K562 (cell line): Measurements from ENCODE around the gene ART4. TPM values are rescaled to one million over a fixed set of nuclear protein-coding genes. Genes with fewer than 3 reads are reported as not detected.
A peak's percentile ranks its signal among the peaks of the same experiment; 100 is the strongest.

Experiments used
- ATAC-seq: fragments of 200-7000 bp; cut with Tn5 transposase; 3 replicates; pipeline ENCODE4 v1.9.1; 2020; ENCODE audit warnings: moderate library complexity
- BruUV-seq: library from RNA; stranded (reverse); fragments of 400-500 nt; replicated peaks from 2 replicates; lab custom pipeline; 2021; lab: Mats Ljungman, UMichigan
- CTCF ChIA-PET: fragments of 300-600 bp; formaldehyde crosslinking; extraction: SDS; loops from one replicate; lab custom pipeline; 2021; ENCODE audit warnings: low intra/inter-chr PET ratio; lab: Yijun Ruan, JAX
- POLR2A ChIA-PET: fragments of 300-600, 350-650 bp; sonication (Branson Sonifier 250); formaldehyde crosslinking; extraction: SDS; loops from one replicate; lab custom pipeline; 2021; ENCODE audit warnings: antibody characterized with exemption, inconsistent platforms; lab: Yijun Ruan, JAX
- DNase-seq, 4 experiments: peaks; one replicate each; pipeline versions ENCODE4 v3.0.0 to v3.0.0-alpha.2; 2011 to 2018; ENCODE audit warnings: low spot score in 3 of 4, mixed read lengths in 3 of 4; ENCODE audit errors: extremely low read depth in 1 of 4
- FAIRE-seq: peaks from 2 replicates; lab custom pipeline; 2011; peaks lifted over from hg19 to GRCh38; lab: Jason Lieb, UNC
- H2AFZ ChIP-seq: 2 replicates; pipeline ENCODE4 v1.6.0; 2011; ENCODE audit warnings: low read depth, low read length, control low read depth, inconsistent platforms
- H3K27ac ChIP-seq: fragments of 200-600 bp; 3 replicates; pipeline ENCODE4 v1.8.0; 2011; ENCODE audit warnings: low read depth, mild to moderate bottlenecking, control low read depth, inconsistent platforms, low read length, moderate library complexity, mixed read lengths; ENCODE audit errors: extremely low read depth
- H3K27me3 ChIP-seq, 2 experiments: fragments of 300-600 bp in 1 of 2; 2 replicates in 1 of 2; 3 replicates in 1 of 2; pipeline versions ENCODE4 v1.6.0 to v1.8.0; 2011; ENCODE audit warnings: inconsistent platforms in 2 of 2, low read length in 2 of 2, mild to moderate bottlenecking in 1 of 2, mixed read lengths in 1 of 2, moderate library complexity in 1 of 2; ENCODE audit not compliant: control insufficient read depth in 2 of 2, insufficient read depth in 2 of 2
- H3K36me3 ChIP-seq: fragments of 300-600 bp; 3 replicates; pipeline ENCODE4 v1.8.0; 2011; ENCODE audit warnings: mild to moderate bottlenecking, low read length, inconsistent platforms; ENCODE audit not compliant: control insufficient read depth, insufficient read depth
- H3K4me1 ChIP-seq, 2 experiments: fragments of 200-600 bp in 1 of 2; replicated peaks in 1 of 2; 2 replicates in 1 of 2; 3 replicates in 1 of 2; pipeline versions ENCODE4 v1.5.1 to v1.8.0; 2011; ENCODE audit warnings: inconsistent platforms in 2 of 2, low read length in 2 of 2, mild to moderate bottlenecking in 1 of 2, mixed read lengths in 1 of 2, moderate library complexity in 1 of 2; ENCODE audit not compliant: control insufficient read depth in 2 of 2, insufficient read depth in 2 of 2
- H3K4me2 ChIP-seq: 2 replicates; pipeline ENCODE4 v1.6.1; 2011; ENCODE audit warnings: low read length, control low read depth, inconsistent platforms, mixed read lengths; ENCODE audit not compliant: insufficient read depth
- H3K4me3 ChIP-seq: fragments of 200-600 bp; sonication (generic), shearing (Covaris generic); 2 replicates; pipeline ENCODE4 v1.5.1; 2016; ENCODE audit warnings: control low read depth, inconsistent platforms
- H3K79me2 ChIP-seq: fragments of 200-600 bp; 3 replicates; pipeline ENCODE4 v1.8.0; 2011; ENCODE audit warnings: low read length, inconsistent platforms; ENCODE audit not compliant: control insufficient read depth, insufficient read depth
- H3K9ac ChIP-seq, 2 experiments: 2 replicates each; pipeline versions ENCODE4 v1.6.0 to v1.6.1; 2011; ENCODE audit warnings: low read depth in 2 of 2, low read length in 2 of 2, control low read depth in 1 of 2, inconsistent platforms in 1 of 2, mild to moderate bottlenecking in 1 of 2, mixed read lengths in 1 of 2; ENCODE audit not compliant: insufficient read depth in 1 of 2
- H3K9me1 ChIP-seq: one replicate; pipeline ENCODE4 v1.6.0; 2011; ENCODE audit warnings: inconsistent platforms, mild to moderate bottlenecking, low read length, moderate library complexity; ENCODE audit not compliant: control insufficient read depth, insufficient read depth
- H3K9me3 ChIP-seq: replicated peaks from 2 replicates; pipeline ENCODE4 v1.5.1; 2011; ENCODE audit warnings: low read depth, low read length, inconsistent platforms; ENCODE audit not compliant: control insufficient read depth, insufficient read depth
- H4K20me1 ChIP-seq: replicated peaks from 2 replicates; pipeline ENCODE4 v1.6.1; 2011; ENCODE audit warnings: low read length, inconsistent platforms, mixed read lengths; ENCODE audit not compliant: control insufficient read depth, insufficient read depth
- BMI1 ChIP-seq: fragments of 150-350 bp; IDR thresholded peaks from 2 replicates; pipeline ENCODE4 v1.6.1; 2014; ENCODE audit warnings: low read length
- CSDE1 ChIP-seq, 2 experiments: fragments of 450-650 bp; IDR thresholded peaks; 2 replicates each; pipeline ENCODE4 v1.6.1; 2016; ENCODE audit warnings: mild to moderate bottlenecking in 1 of 2
- JUND ChIP-seq, 2 experiments: IDR thresholded peaks; 2 replicates in 1 of 2; 3 replicates in 1 of 2; pipeline ENCODE4 v1.6.1; 2011; ENCODE audit warnings: borderline replicate concordance in 2 of 2, low read depth in 2 of 2, low read length in 2 of 2, improper control_type of control experiment in 1 of 2, missing biosample characterization in 1 of 2, missing genetic modification characterization in 1 of 2, missing genetic modification reagents in 1 of 2
- SP1 ChIP-seq: sonication (generic); formaldehyde crosslinking; IDR thresholded peaks from 2 replicates; pipeline ENCODE4 v1.8.1; 2022; ENCODE audit warnings: mild to moderate bottlenecking, missing genetic modification reagents
- ZC3H11A ChIP-seq: IDR thresholded peaks from 2 replicates; pipeline ENCODE4 v1.6.1; 2012; ENCODE audit warnings: low read depth, low read length, improper control_type of control experiment
- ZSCAN32 ChIP-seq: fragments of 450-650 bp; formaldehyde crosslinking; IDR thresholded peaks from 2 replicates; pipeline ENCODE4 v1.4.0; 2020; ENCODE audit warnings: mild to moderate bottlenecking, moderate library complexity
- WGBS: fragments of 100-300 bp; shearing (Covaris generic); methylation state at CpG from one replicate; pipeline ENCODE4 v1.1.6; 2016; ENCODE audit warnings: low coverage, mixed read lengths; ENCODE audit not compliant: insufficient coverage; ENCODE audit errors: missing lambda C conversion rate; 5-methylcytosine and 5-hydroxymethylcytosine counted together
- in situ Hi-C: fragments of 300-500 bp; cut with MboI; formaldehyde crosslinking; loops from 4 replicates; pipeline ENCODE4 v1.15.0; 2018; ENCODE audit warnings: inconsistent platforms, mixed read lengths
- intact Hi-C: fragments of 100-400 bp; cut with micrococcal nuclease; formaldehyde crosslinking; loops from 2 replicates; pipeline ENCODE4 v1.14.2; 2022
- polyA plus RNA-seq, 8 experiments: library from polyadenylated mRNA; depleted of rRNA in 4 of 8; stranded (reverse) in 5 of 8; unstranded in 3 of 8; fragments of >200 nt; fragmentation: Nextera tagmentation in 2 of 8; fragmentation: Illumina TruSeq in 1 of 8; extraction: Ambion mirVana in 2 of 8; extraction: Trizol in 1 of 8; gene quantifications; 2 replicates each; pipeline versions ENCODE4 v1.2.1 to v1.2.3, GENCODE V29; 2011 to 2014; ENCODE audit warnings: inconsistent platforms in 1 of 8, missing spikeins in 1 of 8
- total RNA-seq, 7 experiments: library from RNA; depleted of rRNA in 6 of 7; stranded (reverse); fragments of >200 nt in 6 of 7; fragmentation: Illumina TruSeq in 2 of 7; extraction: Trizol in 2 of 7; gene quantifications; 2 replicates each; pipeline versions ENCODE4 v1.2.1 to v1.2.3, GENCODE V29; 2011 to 2021; ENCODE audit warnings: low replicate concordance in 1 of 7
- TF ChIP-seq, protein P1 (sequence below), 2 experiments: fragments of 150-350 bp in 1 of 2; IDR thresholded peaks; 2 replicates each; pipeline ENCODE4 v1.6.1; 2012 to 2016; ENCODE audit warnings: low read depth in 2 of 2, low read length in 2 of 2, mild to moderate bottlenecking in 1 of 2, moderate library complexity in 1 of 2
- TF ChIP-seq, protein P2 (sequence below): fragments of 250-450 bp; sonication (Bioruptor Pico); IDR thresholded peaks from 2 replicates; pipeline ENCODE4 v1.4.0; 2020; ENCODE audit warnings: borderline replicate concordance

The ART4 gene
- total and polyA plus RNA-seq, 9 of the 15 experiments (the other 6 are each of a cell fraction or from before 2014, with no cell fraction given) = 0.07 TPM; not detected in 8

DNA sequence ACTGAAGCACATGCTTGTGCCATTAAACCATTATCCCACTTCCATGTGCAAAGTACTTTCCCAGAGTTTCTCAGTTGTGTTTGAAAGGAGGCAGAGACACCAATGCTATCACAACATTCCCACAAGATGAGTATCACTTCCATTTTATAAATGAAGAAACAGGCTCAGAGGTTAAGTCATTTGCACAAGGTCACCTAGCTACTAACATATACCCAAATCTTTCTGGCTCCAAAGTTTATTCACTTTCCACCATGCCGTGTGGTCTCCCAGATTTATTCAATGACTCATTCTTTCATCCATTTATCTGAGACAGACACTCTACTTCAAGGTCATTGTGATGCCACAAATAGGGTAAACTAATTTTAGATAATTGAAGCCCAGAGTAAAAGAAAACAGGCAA is 9.4 kb downstream of the ART4 start (continued):
- TF ChIP-seq, protein P1, sequence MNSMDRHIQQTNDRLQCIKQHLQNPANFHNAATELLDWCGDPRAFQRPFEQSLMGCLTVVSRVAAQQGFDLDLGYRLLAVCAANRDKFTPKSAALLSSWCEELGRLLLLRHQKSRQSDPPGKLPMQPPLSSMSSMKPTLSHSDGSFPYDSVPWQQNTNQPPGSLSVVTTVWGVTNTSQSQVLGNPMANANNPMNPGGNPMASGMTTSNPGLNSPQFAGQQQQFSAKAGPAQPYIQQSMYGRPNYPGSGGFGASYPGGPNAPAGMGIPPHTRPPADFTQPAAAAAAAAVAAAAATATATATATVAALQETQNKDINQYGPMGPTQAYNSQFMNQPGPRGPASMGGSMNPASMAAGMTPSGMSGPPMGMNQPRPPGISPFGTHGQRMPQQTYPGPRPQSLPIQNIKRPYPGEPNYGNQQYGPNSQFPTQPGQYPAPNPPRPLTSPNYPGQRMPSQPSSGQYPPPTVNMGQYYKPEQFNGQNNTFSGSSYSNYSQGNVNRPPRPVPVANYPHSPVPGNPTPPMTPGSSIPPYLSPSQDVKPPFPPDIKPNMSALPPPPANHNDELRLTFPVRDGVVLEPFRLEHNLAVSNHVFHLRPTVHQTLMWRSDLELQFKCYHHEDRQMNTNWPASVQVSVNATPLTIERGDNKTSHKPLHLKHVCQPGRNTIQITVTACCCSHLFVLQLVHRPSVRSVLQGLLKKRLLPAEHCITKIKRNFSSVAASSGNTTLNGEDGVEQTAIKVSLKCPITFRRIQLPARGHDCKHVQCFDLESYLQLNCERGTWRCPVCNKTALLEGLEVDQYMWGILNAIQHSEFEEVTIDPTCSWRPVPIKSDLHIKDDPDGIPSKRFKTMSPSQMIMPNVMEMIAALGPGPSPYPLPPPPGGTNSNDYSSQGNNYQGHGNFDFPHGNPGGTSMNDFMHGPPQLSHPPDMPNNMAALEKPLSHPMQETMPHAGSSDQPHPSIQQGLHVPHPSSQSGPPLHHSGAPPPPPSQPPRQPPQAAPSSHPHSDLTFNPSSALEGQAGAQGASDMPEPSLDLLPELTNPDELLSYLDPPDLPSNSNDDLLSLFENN (IDR thresholded peaks at IDR 0.05; ENCODE audit: low read depth in 2 of 2, low read length in 2 of 2) = no peak
- TF ChIP-seq ZSCAN32 (CRISPR knock-in tag) (no peak), JUND (IDR thresholded peaks at IDR 0.05; ENCODE audit: borderline replicate concordance, low read depth, low read length) (0 out of 2 replicates have a peak, but pooled peaks have one; percentile 22), JUND (tag; IDR thresholded peaks at IDR 0.05; ENCODE audit: borderline replicate concordance, low read depth, low read length) (no peak), CSDE1 (IDR thresholded peaks at IDR 0.05) (no peak), BMI1 (no peak), SP1 (CRISPR knock-in tag) (no peak)

DNA sequence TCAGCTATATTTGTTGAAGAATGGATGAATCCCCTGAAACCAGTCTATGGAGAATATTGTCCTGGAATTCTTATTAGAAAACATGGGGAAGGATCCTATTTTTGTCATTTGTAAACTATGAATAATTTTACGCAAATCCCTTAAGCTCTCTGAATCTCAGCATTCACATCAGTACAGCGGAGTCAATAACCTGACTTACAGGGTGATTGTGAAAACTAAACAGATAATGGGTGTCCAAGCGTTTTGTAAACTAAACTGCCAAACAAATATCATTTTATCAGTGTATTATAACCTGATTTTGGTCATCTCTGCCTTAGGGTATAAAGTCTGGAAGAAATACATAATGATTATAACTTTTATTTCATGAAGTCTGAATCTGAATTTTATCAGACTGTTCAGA is 10.0 kb downstream of the ART4 start:
- Histone ChIP-seq H3K27ac (no peak overlapping the region), H3K4me3 (no peak overlapping the region), H3K9me3 (no peaks in the 10 kb centered on the region), H4K20me1 (no peaks in the 10 kb centered on the region), H3K9me1 (no peaks in the 10 kb centered on the region), H3K4me2 (no peak overlapping the region), H3K79me2 (no peaks in the 10 kb centered on the region), H2AFZ (no peak overlapping the region), H3K36me3 (no peaks in the 10 kb centered on the region), H3K27me3 (no peaks in the 10 kb centered on the region), H3K9ac (no peak overlapping the region), H3K4me1 (peaks cover 0 to 15% of the 10 kb centered on the region in 2 experiments; a peak in 3 of 5 replicates)
- DNase-seq = no peak
- ChIA-PET POLR2A (no interaction called here), CTCF (no interaction called here)
- 27% methylated on average over 3 of the region's 3 CpGs for WGBS
- BruUV-seq = no TSS peak
- in situ Hi-C loops = no loop called here
- no peak for TF ChIP-seq ZC3H11A
- TF ChIP-seq, protein P2, sequence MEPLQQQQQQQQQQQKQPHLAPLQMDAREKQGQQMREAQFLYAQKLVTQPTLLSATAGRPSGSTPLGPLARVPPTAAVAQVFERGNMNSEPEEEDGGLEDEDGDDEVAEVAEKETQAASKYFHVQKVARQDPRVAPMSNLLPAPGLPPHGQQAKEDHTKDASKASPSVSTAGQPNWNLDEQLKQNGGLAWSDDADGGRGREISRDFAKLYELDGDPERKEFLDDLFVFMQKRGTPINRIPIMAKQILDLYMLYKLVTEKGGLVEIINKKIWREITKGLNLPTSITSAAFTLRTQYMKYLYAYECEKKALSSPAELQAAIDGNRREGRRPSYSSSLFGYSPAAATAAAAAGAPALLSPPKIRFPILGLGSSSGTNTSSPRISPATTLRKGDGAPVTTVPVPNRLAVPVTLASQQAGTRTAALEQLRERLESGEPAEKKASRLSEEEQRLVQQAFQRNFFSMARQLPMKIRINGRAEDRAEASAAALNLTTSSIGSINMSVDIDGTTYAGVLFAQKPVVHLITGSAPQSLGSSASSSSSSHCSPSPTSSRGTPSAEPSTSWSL (CRISPR knock-in tag) = no peak
- intact Hi-C loops = no loop called here
- no peak for ATAC-seq
- no peak for FAIRE-seq
